ENCODE data around the gene SLC25A36. TPM values are rescaled to one million over a fixed set of nuclear protein-coding genes. Genes with fewer than 3 reads are reported as not detected.
"Not testable (repeated sequence)": the region's sequence is repeated elsewhere in the genome, so short reads cannot be mapped to it uniquely, and the experiment has no call there.

SLC25A36 gene
- total and polyA plus RNA-seq, 2 experiments from 2014 or later: 70.0 to 297 TPM

DNA sequence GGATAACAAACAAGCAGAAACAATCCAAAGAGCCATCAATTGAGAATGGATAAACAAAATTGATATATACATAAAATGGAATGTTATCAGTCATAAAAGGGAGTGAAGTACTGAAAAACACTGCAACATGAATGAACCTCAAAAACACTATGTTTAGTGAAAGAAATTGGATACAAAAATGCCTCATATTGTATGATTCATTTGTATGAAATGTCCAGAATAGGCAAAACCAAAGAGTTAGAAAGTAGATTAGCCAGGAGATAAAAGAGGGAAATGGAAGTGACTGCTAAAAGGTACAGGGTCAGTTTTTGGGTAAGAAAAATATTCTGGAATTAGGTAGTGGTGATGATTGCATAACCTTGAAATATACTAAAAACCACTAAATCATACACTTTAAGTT lies 9.8 kb upstream of the SLC25A36 start:
- Histone ChIP-seq H3K4me3 (no peak overlapping the region), H3K36me3 (no peaks in the 10 kb centered on the region), H3K27ac (no peak overlapping the region), H3K4me1 (ENCODE audit: low read depth) (no peaks in the 10 kb centered on the region), H3K27me3 (no peaks in the 10 kb centered on the region), H3K9me3 (ENCODE audit: low read depth) (no peaks in the 10 kb centered on the region)
- TF ChIP-seq, protein P1, sequence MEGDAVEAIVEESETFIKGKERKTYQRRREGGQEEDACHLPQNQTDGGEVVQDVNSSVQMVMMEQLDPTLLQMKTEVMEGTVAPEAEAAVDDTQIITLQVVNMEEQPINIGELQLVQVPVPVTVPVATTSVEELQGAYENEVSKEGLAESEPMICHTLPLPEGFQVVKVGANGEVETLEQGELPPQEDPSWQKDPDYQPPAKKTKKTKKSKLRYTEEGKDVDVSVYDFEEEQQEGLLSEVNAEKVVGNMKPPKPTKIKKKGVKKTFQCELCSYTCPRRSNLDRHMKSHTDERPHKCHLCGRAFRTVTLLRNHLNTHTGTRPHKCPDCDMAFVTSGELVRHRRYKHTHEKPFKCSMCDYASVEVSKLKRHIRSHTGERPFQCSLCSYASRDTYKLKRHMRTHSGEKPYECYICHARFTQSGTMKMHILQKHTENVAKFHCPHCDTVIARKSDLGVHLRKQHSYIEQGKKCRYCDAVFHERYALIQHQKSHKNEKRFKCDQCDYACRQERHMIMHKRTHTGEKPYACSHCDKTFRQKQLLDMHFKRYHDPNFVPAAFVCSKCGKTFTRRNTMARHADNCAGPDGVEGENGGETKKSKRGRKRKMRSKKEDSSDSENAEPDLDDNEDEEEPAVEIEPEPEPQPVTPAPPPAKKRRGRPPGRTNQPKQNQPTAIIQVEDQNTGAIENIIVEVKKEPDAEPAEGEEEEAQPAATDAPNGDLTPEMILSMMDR (IDR thresholded peaks at IDR 0.05; ENCODE audit: low read depth, low read length): no peak
- DNase-seq (ENCODE audit: low read depth in 1 of 2, low spot score in 1 of 2): no peak

DNA sequence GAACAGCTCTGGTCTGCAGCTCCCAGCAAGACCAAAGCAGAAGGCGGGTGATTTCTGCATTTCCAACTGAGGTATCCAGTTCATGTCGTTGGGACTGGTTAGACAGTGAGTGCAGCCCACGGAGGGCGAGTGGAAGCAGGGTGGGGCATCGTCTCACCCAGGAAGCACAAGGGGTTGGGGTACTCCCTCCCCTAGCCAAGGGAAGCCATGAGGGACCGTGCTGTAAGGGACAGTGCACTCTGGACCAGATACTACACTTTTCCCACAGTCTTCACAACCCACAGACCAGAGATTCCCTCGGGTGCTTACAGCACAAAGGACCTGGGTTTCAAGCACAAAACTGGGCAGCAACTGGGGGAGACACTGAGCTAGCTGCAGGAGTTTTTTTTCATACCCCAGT lies 8.5 kb upstream of the SLC25A36 start:
- TF ChIP-seq, protein P1 (IDR thresholded peaks at IDR 0.05; ENCODE audit: low read depth, low read length): no peak
- Histone ChIP-seq H3K27me3 (no peaks in the 10 kb centered on the region), H3K4me3 (no peak overlapping the region), H3K4me1 (ENCODE audit: low read depth) (no peaks in the 10 kb centered on the region), H3K36me3 (no peaks in the 10 kb centered on the region), H3K9me3 (ENCODE audit: low read depth) (no peaks in the 10 kb centered on the region), H3K27ac (no peak overlapping the region)
- DNase-seq (ENCODE audit: low read depth in 1 of 2, low spot score in 1 of 2): no peak

DNA sequence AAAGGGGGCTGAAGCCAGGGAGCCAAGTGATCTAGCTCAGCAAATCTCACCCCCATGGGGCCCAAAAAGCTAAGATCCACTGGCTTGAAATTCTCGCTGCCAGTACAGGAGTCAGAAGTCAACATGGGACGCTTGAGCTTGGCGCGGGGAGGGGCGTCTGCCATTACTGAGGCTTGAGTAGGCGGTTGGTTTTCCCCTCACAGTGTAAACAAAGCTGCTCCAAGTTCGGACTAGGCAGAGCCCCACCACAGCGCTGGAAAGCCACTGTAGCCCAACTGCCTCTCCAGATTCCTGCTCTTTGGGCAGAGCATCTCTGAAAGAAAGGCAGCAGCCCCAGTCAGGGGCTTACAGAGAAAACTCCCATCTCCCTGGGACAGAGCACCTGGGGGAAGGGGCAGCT lies 8.1 kb upstream of the SLC25A36 start:
- no peaks in the 10 kb centered on the region for H3K9me3 ChIP-seq (ENCODE audit: low read depth)
- no peak overlapping the region for H3K27ac ChIP-seq
- no peak overlapping the region for H3K4me3 ChIP-seq
- TF ChIP-seq, protein P1 (IDR thresholded peaks at IDR 0.05; ENCODE audit: low read depth, low read length): no peak
- no peaks in the 10 kb centered on the region for H3K4me1 ChIP-seq (ENCODE audit: low read depth)
- DNase-seq (ENCODE audit: low read depth in 1 of 2, low spot score in 1 of 2): no peak
- no peaks in the 10 kb centered on the region for H3K27me3 ChIP-seq
- no peaks in the 10 kb centered on the region for H3K36me3 ChIP-seq

DNA sequence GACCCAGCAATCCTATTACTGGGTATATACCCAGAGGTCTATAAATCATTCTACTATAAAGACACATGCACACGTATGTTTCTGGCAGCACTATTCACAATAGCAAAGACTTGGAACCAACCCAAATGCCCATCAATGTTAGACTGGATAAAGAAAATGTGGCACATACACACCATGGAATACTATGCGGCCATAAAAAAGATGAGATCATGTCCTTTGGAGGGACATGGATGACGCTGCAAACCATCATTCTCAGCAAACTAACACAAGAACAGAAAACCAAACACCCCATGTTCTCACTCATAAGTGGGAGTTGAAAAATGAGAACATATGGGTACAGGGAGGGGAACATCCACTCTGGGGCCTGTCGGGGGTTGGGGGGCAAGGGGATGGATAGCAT lies 2.3 kb upstream of the SLC25A36 start:
- not testable (repeated sequence) for H3K9me3 ChIP-seq (ENCODE audit: low read depth); H3K27me3 ChIP-seq; H3K36me3 ChIP-seq; H3K4me3 ChIP-seq; H3K27ac ChIP-seq; DNase-seq (ENCODE audit: low read depth in 1 of 2, low spot score in 1 of 2)
- H3K4me1 ChIP-seq (ENCODE audit: low read depth): peaks cover 14% of the 10 kb centered on the region

DNA sequence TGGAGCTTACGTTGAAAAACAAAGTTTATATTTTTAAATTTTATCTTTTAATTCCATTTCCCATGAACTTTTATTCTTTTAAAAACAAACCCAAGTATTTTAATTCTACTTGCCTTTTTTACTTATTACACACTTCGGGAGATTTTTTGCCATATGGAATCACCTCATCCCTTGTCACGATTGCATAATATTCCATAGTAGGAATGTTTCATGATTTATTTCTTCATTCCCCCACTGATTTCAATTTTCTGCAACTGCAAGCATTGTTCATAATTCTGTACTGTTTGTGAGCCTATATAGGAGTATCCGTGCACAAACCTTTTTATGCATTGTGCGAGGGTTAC lies 574 bp upstream of the SLC25A36 start:
- DNase-seq (ENCODE audit: low read depth in 1 of 2, low spot score in 1 of 2): no peak
- no peaks in the 10 kb centered on the region for H3K36me3 ChIP-seq
- peak overlapping the region; percentile 98 for H3K27ac ChIP-seq
- peak overlapping the region; percentile 86 for H3K4me3 ChIP-seq
- no peaks in the 10 kb centered on the region for H3K27me3 ChIP-seq
- TF ChIP-seq, protein P1 (IDR thresholded peaks at IDR 0.05; ENCODE audit: low read depth, low read length): no peak
- no peaks in the 10 kb centered on the region for H3K9me3 ChIP-seq (ENCODE audit: low read depth)
- H3K4me1 ChIP-seq (ENCODE audit: low read depth): peaks cover 29% of the 10 kb centered on the region

DNA sequence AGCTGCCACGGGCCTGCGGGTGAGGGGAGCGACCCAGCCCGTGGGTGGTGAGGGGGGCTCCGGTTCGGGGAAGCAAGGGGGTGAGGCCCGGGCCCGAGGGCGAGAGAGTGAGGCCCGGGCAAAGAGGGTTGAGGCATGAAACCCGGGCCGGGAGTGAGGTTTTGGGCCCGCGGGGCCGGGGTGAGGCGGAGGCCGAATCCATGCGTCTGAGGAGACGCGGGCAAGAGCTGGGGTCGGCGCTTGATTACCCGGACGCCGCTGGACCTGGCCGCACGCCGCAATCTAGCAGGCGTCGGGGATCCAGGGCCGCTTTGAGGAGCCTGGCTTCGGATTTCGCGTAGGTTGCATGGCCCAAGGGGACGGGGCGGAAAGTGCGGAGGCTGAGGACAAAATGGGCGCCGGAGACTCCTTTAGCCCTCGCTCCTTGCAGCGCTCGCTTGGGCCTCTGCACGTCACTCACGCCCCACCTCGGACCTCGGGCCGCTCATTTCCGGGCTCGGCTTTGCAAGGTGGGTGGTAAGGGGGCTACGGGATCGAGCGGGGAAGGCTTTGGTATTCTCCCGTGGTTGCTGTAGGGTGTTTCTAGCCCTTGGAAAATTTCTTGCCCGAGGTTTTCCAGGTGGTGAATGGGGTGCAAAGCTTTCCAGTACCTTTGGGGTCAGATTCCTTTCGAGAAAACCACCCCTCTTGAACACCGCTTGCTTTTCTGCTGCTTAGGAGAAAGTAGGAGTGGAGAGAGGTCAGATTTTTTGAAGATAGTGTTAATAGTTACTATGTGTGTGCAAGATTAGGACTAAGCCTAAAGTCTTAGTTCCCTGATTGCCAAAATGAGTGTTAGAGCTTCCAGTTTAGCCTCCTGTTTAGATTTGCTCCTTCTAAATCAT lies 827 bp downstream of the SLC25A36 start:
- peak overlapping the region; percentile 98 for H3K27ac ChIP-seq
- TF ChIP-seq, protein P1 (IDR thresholded peaks at IDR 0.05; ENCODE audit: low read depth, low read length): no peak

More for the DNA sequence above, 827 bp downstream of the SLC25A36 start:
- peak; percentile 68 to 84 for DNase-seq (ENCODE audit: low read depth in 1 of 2, low spot score in 1 of 2)
- H3K4me1 ChIP-seq (ENCODE audit: low read depth): peaks cover 29% of the 10 kb centered on the region
- peak overlapping the region; percentile 86 for H3K4me3 ChIP-seq
- no peaks in the 10 kb centered on the region for H3K36me3 ChIP-seq
- H3K9me3 ChIP-seq (ENCODE audit: low read depth): no peaks in the 10 kb centered on the region
- H3K27me3 ChIP-seq: no peaks in the 10 kb centered on the region
